GM19025 (cell line): ENCODE results near the gene GNAO1.

Experiments used
- ATAC-seq: cut with Tn5 transposase; IDR thresholded peaks from one replicate; pipeline ENCODE4 v1.9.1; 2021; ENCODE audit warnings: mild to moderate bottlenecking, low read depth, moderate library complexity; ENCODE audit not compliant: unreplicated experiment

GNAO1 gene

GRCh38 chr16:56282451-56282850 is 91.2 kb downstream of the GNAO1 start:
- ATAC-seq: no peak

- no peak for ATAC-seq
Measured at GRCh38 chr16:56284521-56284920, 93.2 kb downstream of the GNAO1 start.

GRCh38 chr16:56286809-56287208 is 95.5 kb downstream of the GNAO1 start:
- no peak for ATAC-seq

- ATAC-seq: no peak
Measured at GRCh38 chr16:56288019-56288418, 96.7 kb downstream of the GNAO1 start.

- no peak for ATAC-seq
Measured at GRCh38 chr16:56289416-56289815, 98.1 kb downstream of the GNAO1 start.

- no peak for ATAC-seq
Measured at GRCh38 chr16:56289862-56290261, 98.6 kb downstream of the GNAO1 start.

- no peak for ATAC-seq
Measured at GRCh38 chr16:56294014-56294413, 102.7 kb downstream of the GNAO1 start.

- ATAC-seq: no peak
Measured at GRCh38 chr16:56294579-56294978, 103.3 kb downstream of the GNAO1 start.

GRCh38 chr16:56295059-56295665 is 103.9 kb downstream of the GNAO1 start:
- no peak for ATAC-seq

GRCh38 chr16:56295739-56296527 is 104.6 kb downstream of the GNAO1 start:
- no peak for ATAC-seq

GRCh38 chr16:56297684-56298083 is 106.4 kb downstream of the GNAO1 start:
- ATAC-seq: no peak

- no peak for ATAC-seq
Measured at GRCh38 chr16:56298116-56298515, 106.8 kb downstream of the GNAO1 start.

GRCh38 chr16:56298948-56299596 is 107.8 kb downstream of the GNAO1 start:
- no peak for ATAC-seq

- no peak for ATAC-seq
Measured at GRCh38 chr16:56300242-56300623, 108.9 kb downstream of the GNAO1 start.

GRCh38 chr16:56300891-56301850 is 109.9 kb downstream of the GNAO1 start:
- no peak for ATAC-seq

GRCh38 chr16:56302506-56302905 is 111.2 kb downstream of the GNAO1 start:
- no peak for ATAC-seq

GRCh38 chr16:56303066-56303715 is 111.9 kb downstream of the GNAO1 start:
- no peak for ATAC-seq

- ATAC-seq: no peak
Measured at GRCh38 chr16:56303880-56304279, 112.6 kb downstream of the GNAO1 start.

- no peak for ATAC-seq
Measured at GRCh38 chr16:56305956-56306565, 114.8 kb downstream of the GNAO1 start.
